Stimulated activated naive CD8-positive, alpha-beta T cell treated with anti-CD3 and anti-CD28 coated beads, Interleukin-15, Interleukin-2, amounts not matched to agents 100 ng/mL and 50 ng/mL, for 24 hours (primary cell): Measurements from ENCODE around the gene MRPS14.
"Not testable (repeated sequence)": the region's sequence is repeated elsewhere in the genome, so short reads cannot be mapped to it uniquely, and the experiment has no call there.

Experiments used
- H3K27ac Mint-ChIP-seq: one replicate; pipeline ENCODE4 v1.8.0; 2021; ENCODE audit warnings: mild to moderate bottlenecking, mixed read lengths
- H3K27me3 Mint-ChIP-seq: one replicate; pipeline ENCODE4 v1.8.0; 2021; ENCODE audit warnings: mixed read lengths
- H3K36me3 Mint-ChIP-seq: one replicate; pipeline ENCODE4 v1.8.0; 2021; ENCODE audit warnings: low read depth, mixed read lengths
- H3K4me1 Mint-ChIP-seq: one replicate; pipeline ENCODE4 v1.8.0; 2021; ENCODE audit warnings: low read depth, mixed read lengths
- H3K4me3 Mint-ChIP-seq: one replicate; pipeline ENCODE4 v1.8.0; 2021; ENCODE audit warnings: mild to moderate bottlenecking, mixed read lengths
- H3K9me3 Mint-ChIP-seq: one replicate; pipeline ENCODE4 v1.8.0; 2021; ENCODE audit warnings: mixed read lengths

MRPS14 gene

GRCh38 chr1:175040324-175040879, 17.2 kb upstream of the MRPS14 start:
- no peaks in the 10 kb centered on the region for H3K36me3 Mint-ChIP-seq
- peaks cover 7% of the 10 kb centered on the region for H3K27me3 Mint-ChIP-seq
- no peak overlapping the region for H3K4me3 Mint-ChIP-seq
- H3K9me3 Mint-ChIP-seq: no peaks in the 10 kb centered on the region
- H3K27ac Mint-ChIP-seq: no peak overlapping the region
- no peaks in the 10 kb centered on the region for H3K4me1 Mint-ChIP-seq

- Mint-ChIP-seq H3K27ac (no peak overlapping the region), H3K4me1 (no peaks in the 10 kb centered on the region), H3K4me3 (no peak overlapping the region)
Measured at GRCh38 chr1:175037416-175037815, 14.2 kb upstream of the MRPS14 start.

GRCh38 chr1:175036476-175036875, 13.3 kb upstream of the MRPS14 start:
- no peak overlapping the region for H3K4me3 Mint-ChIP-seq
- H3K4me1 Mint-ChIP-seq: no peaks in the 10 kb centered on the region
- H3K36me3 Mint-ChIP-seq: no peaks in the 10 kb centered on the region
- H3K27me3 Mint-ChIP-seq: no peaks in the 10 kb centered on the region
- no peaks in the 10 kb centered on the region for H3K9me3 Mint-ChIP-seq
- no peak overlapping the region for H3K27ac Mint-ChIP-seq

More at GRCh38 chr1:175037416-175037815, 14.2 kb upstream of the MRPS14 start:
- Mint-ChIP-seq H3K9me3 (no peaks in the 10 kb centered on the region), H3K27me3 (no peaks in the 10 kb centered on the region), H3K36me3 (no peaks in the 10 kb centered on the region)

- Mint-ChIP-seq H3K27ac (no peak overlapping the region), H3K36me3 (no peaks in the 10 kb centered on the region), H3K27me3 (no peaks in the 10 kb centered on the region), H3K4me1 (no peaks in the 10 kb centered on the region), H3K9me3 (no peaks in the 10 kb centered on the region), H3K4me3 (no peak overlapping the region)
Measured at GRCh38 chr1:175035865-175036264, 12.6 kb upstream of the MRPS14 start.

GRCh38 chr1:175034775-175035174, 11.6 kb upstream of the MRPS14 start:
- H3K27me3 Mint-ChIP-seq: no peaks in the 10 kb centered on the region
- H3K36me3 Mint-ChIP-seq: no peaks in the 10 kb centered on the region
- H3K9me3 Mint-ChIP-seq: no peaks in the 10 kb centered on the region
- peaks cover 2% of the 10 kb centered on the region for H3K4me1 Mint-ChIP-seq
- H3K27ac Mint-ChIP-seq: no peak overlapping the region
- H3K4me3 Mint-ChIP-seq: no peak overlapping the region

- Mint-ChIP-seq H3K27me3 (no peaks in the 10 kb centered on the region), H3K9me3 (no peaks in the 10 kb centered on the region), H3K4me3 (no peak overlapping the region), H3K36me3 (no peaks in the 10 kb centered on the region), H3K27ac (no peak overlapping the region), H3K4me1 (peaks cover 8% of the 10 kb centered on the region)
Measured at GRCh38 chr1:175033953-175034352, 10.7 kb upstream of the MRPS14 start.

GRCh38 chr1:175024773-175025172, 1.5 kb upstream of the MRPS14 start:
- Mint-ChIP-seq H3K9me3 (no peaks in the 10 kb centered on the region), H3K27me3 (no peaks in the 10 kb centered on the region), H3K4me3 (peak overlapping the region; percentile 17), H3K4me1 (peaks cover 31% of the 10 kb centered on the region), H3K36me3 (peaks cover 23% of the 10 kb centered on the region), H3K27ac (no peak overlapping the region)

- Mint-ChIP-seq H3K36me3 (peaks cover 23% of the 10 kb centered on the region), H3K27ac (peak overlapping the region; percentile 95), H3K4me3 (peak overlapping the region; percentile 98), H3K4me1 (peaks cover 24% of the 10 kb centered on the region)
- H3K27me3 Mint-ChIP-seq, H3K9me3 Mint-ChIP-seq: not testable (repeated sequence)
Measured at GRCh38 chr1:175023922-175024242, 657 bp upstream of the MRPS14 start.

- H3K27me3 Mint-ChIP-seq: no peaks in the 10 kb centered on the region
- H3K4me3 Mint-ChIP-seq: no peak overlapping the region
- H3K9me3 Mint-ChIP-seq: no peaks in the 10 kb centered on the region
- peaks cover 48% of the 10 kb centered on the region for H3K36me3 Mint-ChIP-seq
- H3K4me1 Mint-ChIP-seq: peaks cover 28% of the 10 kb centered on the region
- no peak overlapping the region for H3K27ac Mint-ChIP-seq
Measured at GRCh38 chr1:175019524-175019923, 3.7 kb downstream of the MRPS14 start.

GRCh38 chr1:175015243-175015642, 8.0 kb downstream of the MRPS14 start:
- Mint-ChIP-seq H3K9me3 (no peaks in the 10 kb centered on the region), H3K4me3 (no peak overlapping the region), H3K36me3 (peaks cover 62% of the 10 kb centered on the region), H3K27me3 (no peaks in the 10 kb centered on the region), H3K27ac (peak overlapping the region; percentile 34), H3K4me1 (peaks cover 4% of the 10 kb centered on the region)

GRCh38 chr1:175013445-175013844, 9.8 kb downstream of the MRPS14 start:
- H3K36me3 Mint-ChIP-seq: peaks cover 72% of the 10 kb centered on the region
- no peaks in the 10 kb centered on the region for H3K9me3 Mint-ChIP-seq
- no peak overlapping the region for H3K4me3 Mint-ChIP-seq
- H3K27me3 Mint-ChIP-seq: no peaks in the 10 kb centered on the region
- peaks cover 8% of the 10 kb centered on the region for H3K4me1 Mint-ChIP-seq
- peak overlapping the region; percentile 2 for H3K27ac Mint-ChIP-seq

GRCh38 chr1:175009532-175009931, 13.7 kb downstream of the MRPS14 start:
- no peak overlapping the region for H3K4me3 Mint-ChIP-seq
- H3K36me3 Mint-ChIP-seq: peaks cover 81% of the 10 kb centered on the region
- H3K9me3 Mint-ChIP-seq: no peaks in the 10 kb centered on the region
- peaks cover 14% of the 10 kb centered on the region for H3K4me1 Mint-ChIP-seq
- H3K27me3 Mint-ChIP-seq: no peaks in the 10 kb centered on the region
- H3K27ac Mint-ChIP-seq: peak overlapping the region; percentile 12

GRCh38 chr1:175005085-175005783, 18.0 kb downstream of the MRPS14 start:
- H3K27ac Mint-ChIP-seq: peak overlapping the region; percentile 77
- H3K4me3 Mint-ChIP-seq: no peak overlapping the region
- peaks cover 80% of the 10 kb centered on the region for H3K36me3 Mint-ChIP-seq
- no peaks in the 10 kb centered on the region for H3K27me3 Mint-ChIP-seq
- peaks cover 50% of the 10 kb centered on the region for H3K4me1 Mint-ChIP-seq
- H3K9me3 Mint-ChIP-seq: no peaks in the 10 kb centered on the region

GRCh38 chr1:175003521-175003920, 19.7 kb downstream of the MRPS14 start:
- H3K4me3 Mint-ChIP-seq: peak overlapping the region; percentile 40
- peak overlapping the region; percentile 64 for H3K27ac Mint-ChIP-seq
- H3K27me3 Mint-ChIP-seq: no peaks in the 10 kb centered on the region
- H3K4me1 Mint-ChIP-seq: peaks cover 45% of the 10 kb centered on the region
- H3K9me3 Mint-ChIP-seq: no peaks in the 10 kb centered on the region
- peaks cover 68% of the 10 kb centered on the region for H3K36me3 Mint-ChIP-seq

- Mint-ChIP-seq H3K27me3 (no peaks in the 10 kb centered on the region), H3K36me3 (peaks cover 63% of the 10 kb centered on the region), H3K9me3 (no peaks in the 10 kb centered on the region), H3K4me1 (peaks cover 45% of the 10 kb centered on the region), H3K27ac (peak overlapping the region; percentile 64), H3K4me3 (peak overlapping the region; percentile 40)
Measured at GRCh38 chr1:175002910-175003517, 20.2 kb downstream of the MRPS14 start.
